Measurements from ENCODE around the gene STXBP5.

GRCh38 chr6:147407571-147407970, 203.4 kb downstream of the STXBP5 start:
- no peak for TF ChIP-seq CTCF (IDR thresholded peaks at IDR 0.05)
- no peak for TF ChIP-seq POLR2A (IDR thresholded peaks at IDR 0.05)

Data from body of pancreas (tissue), 4 donors.